AG09309 (cell line): ENCODE measurements around the gene DHDH.
A peak's percentile ranks its signal among the peaks of the same experiment; 100 is the strongest.

Source experiments
- DNase-seq: peaks from one replicate; pipeline ENCODE4 v3.0.0-alpha.2; 2010; ENCODE audit warnings: low read depth
- H3K4me3 ChIP-seq: 2 replicates; pipeline ENCODE4 v1.5.1; 2011; ENCODE audit warnings: mild to moderate bottlenecking, low read depth, low read length, moderate library complexity; ENCODE audit not compliant: control insufficient read depth
- TF ChIP-seq, protein P1 (sequence below): IDR thresholded peaks from 2 replicates; pipeline ENCODE4 v1.5.1; 2011; ENCODE audit warnings: mild to moderate bottlenecking, low read depth, low read length, inconsistent platforms; ENCODE audit not compliant: insufficient read depth, control insufficient read depth; ENCODE audit errors: missing control alignments

DHDH gene

DNA sequence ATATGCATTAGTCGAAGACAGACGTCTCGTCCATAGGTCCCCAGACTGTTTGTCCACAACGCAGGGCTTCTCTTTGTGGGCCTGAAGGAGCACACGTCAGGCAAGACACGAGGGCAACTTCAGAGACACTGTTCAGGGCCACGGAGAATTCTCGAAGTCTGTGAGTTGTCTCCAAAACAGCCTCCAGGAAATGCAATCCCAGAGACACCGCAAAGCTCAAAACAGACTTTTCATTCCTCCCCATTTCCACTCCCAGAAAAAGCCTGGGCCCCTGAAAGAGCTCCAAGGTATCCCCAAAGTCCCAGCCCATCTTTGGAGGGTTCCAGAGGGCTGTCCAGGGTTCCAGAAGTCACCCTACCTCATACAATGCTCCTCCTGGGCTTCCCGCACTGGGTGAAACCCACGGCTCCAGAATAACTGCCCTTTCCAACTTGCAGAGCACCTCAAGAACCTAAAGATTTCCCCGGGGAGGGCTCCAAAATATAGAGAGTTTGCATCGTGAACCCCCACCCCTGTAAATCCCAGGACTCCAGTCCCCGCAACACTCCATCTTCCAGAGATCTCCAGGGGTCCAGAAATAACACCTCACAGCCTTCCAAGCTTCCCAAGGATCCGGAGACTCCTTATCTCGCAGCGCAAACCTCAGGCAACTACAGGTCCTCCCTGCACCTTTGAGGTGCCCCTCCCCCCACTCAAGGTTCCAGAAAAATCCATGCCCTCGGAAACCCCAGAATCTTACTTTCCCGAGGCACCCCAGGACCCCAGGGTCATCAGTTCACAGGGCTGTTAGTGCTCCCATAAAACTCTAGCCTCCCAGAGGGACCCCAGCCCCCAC lies 30.9 kb downstream of the DHDH start:
- H3K4me3 ChIP-seq: peak overlapping the region; percentile 17
- TF ChIP-seq, protein P1, sequence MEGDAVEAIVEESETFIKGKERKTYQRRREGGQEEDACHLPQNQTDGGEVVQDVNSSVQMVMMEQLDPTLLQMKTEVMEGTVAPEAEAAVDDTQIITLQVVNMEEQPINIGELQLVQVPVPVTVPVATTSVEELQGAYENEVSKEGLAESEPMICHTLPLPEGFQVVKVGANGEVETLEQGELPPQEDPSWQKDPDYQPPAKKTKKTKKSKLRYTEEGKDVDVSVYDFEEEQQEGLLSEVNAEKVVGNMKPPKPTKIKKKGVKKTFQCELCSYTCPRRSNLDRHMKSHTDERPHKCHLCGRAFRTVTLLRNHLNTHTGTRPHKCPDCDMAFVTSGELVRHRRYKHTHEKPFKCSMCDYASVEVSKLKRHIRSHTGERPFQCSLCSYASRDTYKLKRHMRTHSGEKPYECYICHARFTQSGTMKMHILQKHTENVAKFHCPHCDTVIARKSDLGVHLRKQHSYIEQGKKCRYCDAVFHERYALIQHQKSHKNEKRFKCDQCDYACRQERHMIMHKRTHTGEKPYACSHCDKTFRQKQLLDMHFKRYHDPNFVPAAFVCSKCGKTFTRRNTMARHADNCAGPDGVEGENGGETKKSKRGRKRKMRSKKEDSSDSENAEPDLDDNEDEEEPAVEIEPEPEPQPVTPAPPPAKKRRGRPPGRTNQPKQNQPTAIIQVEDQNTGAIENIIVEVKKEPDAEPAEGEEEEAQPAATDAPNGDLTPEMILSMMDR: no peak
- no peak for DNase-seq

DNA sequence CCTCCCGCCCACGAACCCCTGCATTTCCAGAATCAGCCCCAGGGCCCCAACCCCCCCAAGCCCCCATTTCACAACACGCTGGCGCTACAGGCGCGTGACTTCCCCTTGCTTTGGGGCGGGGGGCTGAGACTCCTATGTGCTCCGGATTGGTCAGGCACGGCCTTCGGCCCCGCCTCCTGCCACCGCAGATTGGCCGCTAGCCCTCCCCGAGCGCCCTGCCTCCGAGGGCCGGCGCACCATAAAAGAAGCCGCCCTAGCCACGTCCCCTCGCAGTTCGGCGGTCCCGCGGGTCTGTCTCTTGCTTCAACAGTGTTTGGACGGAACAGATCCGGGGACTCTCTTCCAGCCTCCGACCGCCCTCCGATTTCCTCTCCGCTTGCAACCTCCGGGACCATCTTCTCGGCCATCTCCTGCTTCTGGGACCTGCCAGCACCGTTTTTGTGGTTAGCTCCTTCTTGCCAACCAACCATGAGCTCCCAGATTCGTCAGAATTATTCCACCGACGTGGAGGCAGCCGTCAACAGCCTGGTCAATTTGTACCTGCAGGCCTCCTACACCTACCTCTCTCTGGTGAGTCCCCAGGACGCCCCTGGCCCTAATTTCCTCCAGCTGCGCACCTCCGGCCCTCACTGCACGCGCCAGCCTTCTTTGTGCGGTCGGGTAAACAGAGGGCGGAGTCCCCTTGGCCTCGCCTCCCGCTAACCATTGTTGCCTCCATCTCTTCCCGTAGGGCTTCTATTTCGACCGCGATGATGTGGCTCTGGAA lies 31.7 kb downstream of the DHDH start, which contains the start of gene FTL:
FTL (plus strand) TSS at position 270 of the 766 bp plus-strand sequence; CDS start at position 469, 199 bp downstream.
- DNase-seq: peak; percentile 85
- H3K4me3 ChIP-seq: peak within 1 kb of the TSS; percentile 75
- TF ChIP-seq, protein P1: no peak

DNA sequence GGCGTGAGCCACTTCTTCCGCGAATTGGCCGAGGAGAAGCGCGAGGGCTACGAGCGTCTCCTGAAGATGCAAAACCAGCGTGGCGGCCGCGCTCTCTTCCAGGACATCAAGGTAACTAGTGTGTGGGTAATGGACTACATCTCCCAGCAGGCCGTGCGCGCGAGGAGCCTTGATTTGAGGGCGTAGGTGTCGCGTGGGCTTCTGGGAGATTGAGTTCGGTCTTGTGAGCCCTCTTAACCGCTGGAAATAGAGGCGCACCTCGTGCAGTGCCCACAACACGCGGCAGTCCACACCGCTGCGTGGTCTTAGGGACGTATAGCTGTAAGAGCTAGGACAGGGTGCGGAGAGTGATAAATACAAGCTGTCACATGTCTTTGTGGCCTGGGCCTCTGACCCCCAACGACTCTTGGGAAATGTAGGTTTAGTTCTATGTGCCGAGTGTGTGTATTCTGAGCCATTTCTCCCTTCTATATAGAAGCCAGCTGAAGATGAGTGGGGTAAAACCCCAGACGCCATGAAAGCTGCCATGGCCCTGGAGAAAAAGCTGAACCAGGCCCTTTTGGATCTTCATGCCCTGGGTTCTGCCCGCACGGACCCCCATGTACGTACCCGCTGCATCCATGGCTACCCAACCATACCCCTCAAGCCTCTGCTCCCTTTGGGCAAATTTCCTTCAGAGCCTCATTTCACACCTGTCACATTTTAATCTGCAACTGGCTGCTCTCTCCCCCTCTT lies 32.5 kb downstream of the DHDH start:
- no peak for DNase-seq
- TF ChIP-seq, protein P1: no peak
- peak overlapping the region; percentile 75 for H3K4me3 ChIP-seq

DNA sequence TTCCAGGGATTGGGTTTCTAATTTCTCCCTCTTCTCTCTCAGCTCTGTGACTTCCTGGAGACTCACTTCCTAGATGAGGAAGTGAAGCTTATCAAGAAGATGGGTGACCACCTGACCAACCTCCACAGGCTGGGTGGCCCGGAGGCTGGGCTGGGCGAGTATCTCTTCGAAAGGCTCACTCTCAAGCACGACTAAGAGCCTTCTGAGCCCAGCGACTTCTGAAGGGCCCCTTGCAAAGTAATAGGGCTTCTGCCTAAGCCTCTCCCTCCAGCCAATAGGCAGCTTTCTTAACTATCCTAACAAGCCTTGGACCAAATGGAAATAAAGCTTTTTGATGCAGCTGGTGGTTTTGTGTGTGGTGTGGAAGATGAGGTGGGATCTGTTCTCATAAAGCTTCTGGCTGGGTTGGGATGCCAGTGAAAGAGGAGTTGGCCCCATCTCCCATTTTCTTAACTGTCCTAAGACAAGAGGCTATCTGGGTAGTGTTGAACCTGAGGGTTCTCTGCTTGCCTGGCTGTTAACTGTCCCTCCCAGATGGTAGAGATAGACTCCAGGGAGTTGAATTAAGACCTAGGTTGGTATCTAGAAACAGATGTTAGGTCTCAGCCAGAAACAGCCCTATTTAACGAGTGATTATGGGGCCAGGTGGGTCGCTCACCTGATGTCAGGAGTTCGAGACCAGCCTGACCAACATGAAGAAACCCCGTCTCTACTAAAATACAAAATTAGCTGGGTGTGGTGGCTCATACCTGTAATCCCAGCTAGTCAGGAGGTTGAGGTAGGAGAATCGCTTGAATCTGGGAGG lies 33.2 kb downstream of the DHDH start:
- DNase-seq: no peak
- TF ChIP-seq, protein P1: no peak
- H3K4me3 ChIP-seq: peak overlapping the region; percentile 75

DNA sequence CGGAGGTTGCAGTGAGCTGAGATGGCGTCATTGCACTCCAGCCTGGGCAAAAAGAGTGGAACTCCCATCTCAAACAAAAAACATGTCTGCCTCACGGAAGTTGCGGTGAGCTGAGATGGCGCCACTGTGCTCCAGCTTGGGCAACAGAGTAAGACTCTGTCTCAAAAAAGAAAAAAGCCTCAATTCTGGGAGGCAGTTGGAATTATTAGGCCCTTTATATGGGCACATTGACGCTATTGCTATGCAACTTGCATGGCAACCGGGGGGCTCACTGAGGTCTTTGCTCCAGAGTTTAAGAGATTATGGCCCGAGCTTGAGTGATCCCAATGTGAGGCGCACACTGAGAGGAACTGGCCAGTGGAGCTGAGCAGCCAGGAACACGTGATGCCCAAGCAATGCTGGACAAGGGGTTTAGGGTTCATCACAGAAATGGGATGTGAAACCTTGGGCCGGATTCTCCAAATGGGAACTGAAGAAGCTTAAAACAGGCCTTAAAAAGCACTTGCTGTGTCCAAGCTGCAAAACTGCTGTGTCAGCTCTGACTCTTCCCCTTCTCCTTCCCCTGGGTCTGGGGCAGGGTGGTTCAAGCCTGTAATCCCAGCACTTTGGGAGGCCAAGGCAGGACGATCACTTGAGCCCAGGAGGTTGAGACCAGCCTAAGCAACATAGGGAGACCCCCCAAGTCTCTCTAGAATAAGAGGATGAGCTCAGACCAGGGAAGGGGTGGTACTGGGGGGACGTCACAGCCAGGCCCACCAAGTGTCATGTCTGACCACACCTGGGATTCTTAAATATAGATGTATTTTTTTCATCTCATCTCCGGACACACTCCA lies 34.1 kb downstream of the DHDH start:
- DNase-seq: no peak
- peak overlapping the region; percentile 75 for H3K4me3 ChIP-seq
- TF ChIP-seq, protein P1: no peak
